ENCODE results near the gene POLR3GL.
"Not testable (repeated sequence)": the region's sequence is repeated elsewhere in the genome, so short reads cannot be mapped to it uniquely, and the experiment has no call there.

POLR3GL gene

GRCh38 chr1:146021622-146022402 lies 57.3 kb downstream of the POLR3GL start, which contains the start of gene HJV:
Gene HJV (minus strand): TSS chr1:146021735. CDS start chr1:146020231, 1,504 bp downstream.
- no peak for DNase-seq

- no peak for DNase-seq
Measured at GRCh38 chr1:146022403-146023127, 58.1 kb downstream of the POLR3GL start.

GRCh38 chr1:146025787-146026495 lies 61.5 kb downstream of the POLR3GL start:
- DNase-seq, result not testable (repeated sequence)

- DNase-seq, result not testable (repeated sequence)
Measured at GRCh38 chr1:146026650-146027049, 62.2 kb downstream of the POLR3GL start.

Measured in NCI-H2029 treated with DMSO at 0.1 percent for 48 hours (cell line).